ENCODE results near the gene OTOF. TPM values are rescaled to one million over a fixed set of nuclear protein-coding genes. Genes with fewer than 3 reads are reported as not detected.

Gene OTOF
- total RNA-seq, 1 donor = not detected

DNA sequence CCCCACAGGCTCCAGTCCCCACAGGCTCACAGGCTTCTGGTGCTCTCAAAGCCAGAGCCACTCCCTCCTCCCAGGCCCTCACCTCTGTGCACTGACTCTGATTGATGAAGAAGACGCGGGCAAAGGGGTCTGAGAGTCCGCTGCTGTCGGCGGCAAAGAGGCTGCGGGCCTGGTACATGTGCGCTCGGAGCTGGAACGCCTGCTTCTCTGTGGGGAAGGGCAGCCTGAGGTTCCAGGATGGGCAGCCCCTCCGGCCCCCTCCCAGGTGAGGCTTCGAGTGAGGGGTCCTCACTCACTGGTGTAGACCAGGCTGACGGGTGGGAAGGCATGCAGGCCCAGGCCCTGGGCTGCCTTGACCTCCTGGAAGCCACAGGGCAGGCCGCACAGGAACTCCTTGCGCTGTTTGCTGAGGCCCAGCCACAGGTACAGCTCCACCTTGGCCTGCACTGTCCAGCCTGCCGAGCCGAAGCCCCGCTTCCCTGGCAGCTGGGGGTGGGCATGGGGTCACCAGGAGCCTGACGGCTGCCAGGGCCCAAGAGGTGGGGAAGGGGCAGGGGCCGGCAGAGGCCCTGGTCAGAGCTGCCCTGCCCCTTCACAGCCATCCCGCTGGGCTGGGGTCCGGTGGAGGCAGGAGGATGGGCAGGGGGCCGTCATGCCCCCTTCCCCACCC is 2.0 kb downstream of the OTOF start:
- no peak overlapping the region for H3K27ac ChIP-seq (ENCODE audit: low read depth, low read length)
- no peaks in the 10 kb centered on the region for H3K27me3 ChIP-seq (ENCODE audit: insufficient read depth, low read length)
- no peaks in the 10 kb centered on the region for H3K79me2 ChIP-seq (ENCODE audit: insufficient read depth, low read length)
- no peaks in the 10 kb centered on the region for H4K20me1 ChIP-seq (ENCODE audit: insufficient read depth, low read length)
- no peaks in the 10 kb centered on the region for H3K9me3 ChIP-seq (ENCODE audit: low read depth, low read length)
- H3K4me1 ChIP-seq (ENCODE audit: insufficient read depth, low read length) = no peaks in the 10 kb centered on the region
- TF ChIP-seq, protein P1, sequence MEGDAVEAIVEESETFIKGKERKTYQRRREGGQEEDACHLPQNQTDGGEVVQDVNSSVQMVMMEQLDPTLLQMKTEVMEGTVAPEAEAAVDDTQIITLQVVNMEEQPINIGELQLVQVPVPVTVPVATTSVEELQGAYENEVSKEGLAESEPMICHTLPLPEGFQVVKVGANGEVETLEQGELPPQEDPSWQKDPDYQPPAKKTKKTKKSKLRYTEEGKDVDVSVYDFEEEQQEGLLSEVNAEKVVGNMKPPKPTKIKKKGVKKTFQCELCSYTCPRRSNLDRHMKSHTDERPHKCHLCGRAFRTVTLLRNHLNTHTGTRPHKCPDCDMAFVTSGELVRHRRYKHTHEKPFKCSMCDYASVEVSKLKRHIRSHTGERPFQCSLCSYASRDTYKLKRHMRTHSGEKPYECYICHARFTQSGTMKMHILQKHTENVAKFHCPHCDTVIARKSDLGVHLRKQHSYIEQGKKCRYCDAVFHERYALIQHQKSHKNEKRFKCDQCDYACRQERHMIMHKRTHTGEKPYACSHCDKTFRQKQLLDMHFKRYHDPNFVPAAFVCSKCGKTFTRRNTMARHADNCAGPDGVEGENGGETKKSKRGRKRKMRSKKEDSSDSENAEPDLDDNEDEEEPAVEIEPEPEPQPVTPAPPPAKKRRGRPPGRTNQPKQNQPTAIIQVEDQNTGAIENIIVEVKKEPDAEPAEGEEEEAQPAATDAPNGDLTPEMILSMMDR (IDR thresholded peaks at IDR 0.05; ENCODE audit: extremely low read depth, low read depth, low read length) = no peak
- DNase-seq (ENCODE audit: insufficient read length, low spot score, missing footprints) = no peak
- no peak overlapping the region for H2AFZ ChIP-seq (ENCODE audit: low read length)
- H3K4me2 ChIP-seq (ENCODE audit: insufficient read depth, low read length) = no peak overlapping the region
- H3K36me3 ChIP-seq (ENCODE audit: insufficient read depth, low read length) = no peaks in the 10 kb centered on the region
- no peak overlapping the region for H3K4me3 ChIP-seq (ENCODE audit: insufficient read depth, low read length)

- TF ChIP-seq, protein P1 (IDR thresholded peaks at IDR 0.05; ENCODE audit: extremely low read depth, low read depth, low read length) = no peak
- H3K79me2 ChIP-seq (ENCODE audit: insufficient read depth, low read length) = no peaks in the 10 kb centered on the region
These were observed 2.9 kb downstream of the OTOF start for GRCh38 chr2:26475037-26475436.

GRCh38 chr2:26474261-26474785 is 3.6 kb downstream of the OTOF start:
- Histone ChIP-seq H3K27me3 (ENCODE audit: insufficient read depth, low read length) (no peaks in the 10 kb centered on the region), H3K27ac (ENCODE audit: low read depth, low read length) (no peak overlapping the region), H3K36me3 (ENCODE audit: insufficient read depth, low read length) (no peaks in the 10 kb centered on the region), H3K79me2 (ENCODE audit: insufficient read depth, low read length) (no peaks in the 10 kb centered on the region), H3K4me1 (ENCODE audit: insufficient read depth, low read length) (no peaks in the 10 kb centered on the region), H2AFZ (ENCODE audit: low read length) (no peak overlapping the region), H3K4me3 (ENCODE audit: insufficient read depth, low read length) (no peak overlapping the region), H3K9me3 (ENCODE audit: low read depth, low read length) (no peaks in the 10 kb centered on the region), H4K20me1 (ENCODE audit: insufficient read depth, low read length) (no peaks in the 10 kb centered on the region), H3K4me2 (ENCODE audit: insufficient read depth, low read length) (no peak overlapping the region)
- DNase-seq (ENCODE audit: insufficient read length, low spot score, missing footprints) = peak; percentile 43
- TF ChIP-seq, protein P1 (IDR thresholded peaks at IDR 0.05; ENCODE audit: extremely low read depth, low read depth, low read length) = no peak

More at GRCh38 chr2:26475037-26475436, 2.9 kb downstream of the OTOF start:
- Histone ChIP-seq H3K4me2 (ENCODE audit: insufficient read depth, low read length) (no peak overlapping the region), H4K20me1 (ENCODE audit: insufficient read depth, low read length) (no peaks in the 10 kb centered on the region), H3K9me3 (ENCODE audit: low read depth, low read length) (no peaks in the 10 kb centered on the region), H2AFZ (ENCODE audit: low read length) (no peak overlapping the region), H3K36me3 (ENCODE audit: insufficient read depth, low read length) (no peaks in the 10 kb centered on the region), H3K27me3 (ENCODE audit: insufficient read depth, low read length) (no peaks in the 10 kb centered on the region), H3K4me1 (ENCODE audit: insufficient read depth, low read length) (no peaks in the 10 kb centered on the region), H3K4me3 (ENCODE audit: insufficient read depth, low read length) (no peak overlapping the region), H3K27ac (ENCODE audit: low read depth, low read length) (no peak overlapping the region)
- DNase-seq (ENCODE audit: insufficient read length, low spot score, missing footprints) = peak; percentile 43

DNA sequence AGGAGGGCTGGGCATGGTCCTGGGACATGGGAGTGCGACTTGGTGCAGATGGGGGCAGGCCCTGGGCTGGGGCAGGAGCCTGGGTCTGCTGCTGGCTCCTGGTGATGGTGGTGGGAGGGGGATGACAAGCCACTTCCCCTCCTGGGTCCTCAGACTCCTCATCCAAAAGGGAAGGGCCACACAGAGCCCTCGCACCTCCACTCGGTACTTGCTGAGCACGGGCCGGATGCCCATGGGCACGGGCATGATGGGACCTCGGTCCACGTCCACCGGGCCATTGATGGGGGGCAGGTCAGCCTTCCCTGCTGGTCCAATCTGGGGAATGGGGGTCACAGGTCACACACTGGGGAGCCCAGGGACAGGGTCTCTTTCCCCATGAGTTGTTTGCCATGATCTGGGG is 4.1 kb downstream of the OTOF start:
- Histone ChIP-seq H3K36me3 (ENCODE audit: insufficient read depth, low read length) (no peaks in the 10 kb centered on the region), H2AFZ (ENCODE audit: low read length) (no peak overlapping the region), H3K79me2 (ENCODE audit: insufficient read depth, low read length) (no peaks in the 10 kb centered on the region), H4K20me1 (ENCODE audit: insufficient read depth, low read length) (no peaks in the 10 kb centered on the region), H3K27me3 (ENCODE audit: insufficient read depth, low read length) (no peaks in the 10 kb centered on the region), H3K4me3 (ENCODE audit: insufficient read depth, low read length) (no peak overlapping the region), H3K4me1 (ENCODE audit: insufficient read depth, low read length) (no peaks in the 10 kb centered on the region), H3K4me2 (ENCODE audit: insufficient read depth, low read length) (no peak overlapping the region), H3K27ac (ENCODE audit: low read depth, low read length) (no peak overlapping the region), H3K9me3 (ENCODE audit: low read depth, low read length) (no peaks in the 10 kb centered on the region)
- no peak for DNase-seq (ENCODE audit: insufficient read length, low spot score, missing footprints)
- TF ChIP-seq, protein P1 (IDR thresholded peaks at IDR 0.05; ENCODE audit: extremely low read depth, low read depth, low read length) = no peak

Measured in osteoblast (primary cell).